ENCODE data around the gene FOXP1. TPM values are rescaled to one million over a fixed set of nuclear protein-coding genes. Genes with fewer than 3 reads are reported as not detected.

Gene FOXP1
- total RNA-seq, 1 donor from 2014 or later = 27.3 TPM

DNA sequence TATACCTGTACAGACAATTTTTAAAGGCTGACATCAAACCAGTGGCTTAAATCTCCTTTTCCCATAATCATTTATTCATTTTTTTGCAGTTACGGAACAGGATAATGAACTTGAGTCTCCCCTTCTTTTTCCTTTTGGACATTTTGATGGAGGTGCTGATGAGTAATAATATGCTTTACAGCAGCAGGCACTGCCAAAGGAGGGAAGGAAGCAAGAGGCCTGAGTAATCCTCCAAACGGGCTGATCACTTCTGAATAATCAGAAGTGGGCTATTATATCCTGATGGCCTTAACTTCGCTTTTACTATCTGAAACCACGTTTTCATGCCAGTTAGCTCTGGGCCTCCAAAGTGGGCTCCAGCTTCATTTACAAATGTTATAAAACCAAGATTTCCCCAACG, 527.2 kb downstream of the FOXP1 start:
- Histone ChIP-seq H2AFZ (replicated peaks) (no peak overlapping the region), H3K27ac (no peak overlapping the region), H3K4me1 (peaks cover 17% of the 10 kb centered on the region), H3K27me3 (no peaks in the 10 kb centered on the region), H3K9ac (no peak overlapping the region), H3K4me3 (no peak overlapping the region), H3K4me2 (no peak overlapping the region), H3K9me3 (ENCODE audit: low read depth) (no peaks in the 10 kb centered on the region), H3K79me2 (ENCODE audit: low read depth) (peaks cover 40% of the 10 kb centered on the region), H3F3A (ENCODE audit: low read depth) (no peaks in the 10 kb centered on the region), H4K20me1 (ENCODE audit: low read depth) (peaks cover 5% of the 10 kb centered on the region), H3K36me3 (no peaks in the 10 kb centered on the region)
- no peak overlapping the region for H3K27ac Mint-ChIP-seq
- H3K9me3 Mint-ChIP-seq = no peaks in the 10 kb centered on the region
- no peak for DNase-seq (ENCODE audit: low spot score)
- no peaks in the 10 kb centered on the region for H3K36me3 Mint-ChIP-seq
- TF ChIP-seq, protein P1, sequence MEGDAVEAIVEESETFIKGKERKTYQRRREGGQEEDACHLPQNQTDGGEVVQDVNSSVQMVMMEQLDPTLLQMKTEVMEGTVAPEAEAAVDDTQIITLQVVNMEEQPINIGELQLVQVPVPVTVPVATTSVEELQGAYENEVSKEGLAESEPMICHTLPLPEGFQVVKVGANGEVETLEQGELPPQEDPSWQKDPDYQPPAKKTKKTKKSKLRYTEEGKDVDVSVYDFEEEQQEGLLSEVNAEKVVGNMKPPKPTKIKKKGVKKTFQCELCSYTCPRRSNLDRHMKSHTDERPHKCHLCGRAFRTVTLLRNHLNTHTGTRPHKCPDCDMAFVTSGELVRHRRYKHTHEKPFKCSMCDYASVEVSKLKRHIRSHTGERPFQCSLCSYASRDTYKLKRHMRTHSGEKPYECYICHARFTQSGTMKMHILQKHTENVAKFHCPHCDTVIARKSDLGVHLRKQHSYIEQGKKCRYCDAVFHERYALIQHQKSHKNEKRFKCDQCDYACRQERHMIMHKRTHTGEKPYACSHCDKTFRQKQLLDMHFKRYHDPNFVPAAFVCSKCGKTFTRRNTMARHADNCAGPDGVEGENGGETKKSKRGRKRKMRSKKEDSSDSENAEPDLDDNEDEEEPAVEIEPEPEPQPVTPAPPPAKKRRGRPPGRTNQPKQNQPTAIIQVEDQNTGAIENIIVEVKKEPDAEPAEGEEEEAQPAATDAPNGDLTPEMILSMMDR (IDR thresholded peaks at IDR 0.05) = no peak
- no peak for TF ChIP-seq EZH2phosphoT487 (IDR thresholded peaks at IDR 0.05)
- TF ChIP-seq EZH2 (IDR thresholded peaks at IDR 0.05) = no peak
- H3K4me1 Mint-ChIP-seq = peaks cover 64% of the 10 kb centered on the region
- H3K27me3 Mint-ChIP-seq (ENCODE audit: insufficient read depth, low read depth) = no peaks in the 10 kb centered on the region
- H3K4me3 Mint-ChIP-seq = no peak overlapping the region

DNA sequence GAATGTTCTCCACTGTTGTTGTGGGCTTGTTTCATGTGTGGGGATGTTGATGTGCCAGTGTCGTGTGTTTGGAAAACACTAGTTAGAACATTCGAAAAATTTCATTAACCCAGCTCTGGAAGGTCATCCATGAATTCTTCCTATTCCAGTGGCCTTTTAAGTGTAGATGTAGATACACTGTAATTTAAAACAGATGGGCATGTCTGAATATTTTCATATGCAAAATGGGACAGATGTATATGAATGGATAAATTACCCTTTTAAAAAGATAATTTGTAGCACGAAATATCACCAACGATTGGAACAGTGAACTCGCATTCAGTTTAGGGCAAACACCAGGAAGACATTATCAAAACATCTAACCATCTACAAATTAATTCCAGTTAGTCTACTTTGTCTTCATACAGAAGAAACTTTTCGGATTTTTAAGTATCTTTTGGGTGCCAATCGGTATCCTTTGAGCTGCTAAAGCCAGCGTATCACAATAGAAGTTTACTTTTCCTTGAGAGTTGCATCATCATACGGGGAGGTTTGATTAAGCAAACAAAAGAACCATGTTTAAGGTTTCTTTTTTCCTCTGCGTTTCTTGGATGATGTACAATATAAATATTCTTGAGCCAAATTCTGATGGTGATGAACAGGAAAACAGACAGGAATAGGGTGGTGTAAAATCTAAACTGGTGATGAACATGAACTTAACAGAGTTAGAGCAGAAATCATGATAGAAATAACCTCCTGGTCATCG, 528.1 kb downstream of the FOXP1 start:
- H4K20me1 ChIP-seq (ENCODE audit: low read depth) = peaks cover 9% of the 10 kb centered on the region
- H3K36me3 Mint-ChIP-seq = no peaks in the 10 kb centered on the region
- TF ChIP-seq, protein P1 (IDR thresholded peaks at IDR 0.05) = no peak
- TF ChIP-seq EZH2 (IDR thresholded peaks at IDR 0.05) (no peak), EZH2phosphoT487 (IDR thresholded peaks at IDR 0.05) (no peak)
- no peaks in the 10 kb centered on the region for H3K36me3 ChIP-seq
- no peak overlapping the region for H3K4me3 Mint-ChIP-seq
- no peak overlapping the region for H3K9ac ChIP-seq
- H3K9me3 Mint-ChIP-seq = no peaks in the 10 kb centered on the region
- peaks cover 3% of the 10 kb centered on the region for H3F3A ChIP-seq (ENCODE audit: low read depth)
- no peak overlapping the region for H3K27ac Mint-ChIP-seq
- H3K4me3 ChIP-seq = no peak overlapping the region
- peaks cover 36% of the 10 kb centered on the region for H3K79me2 ChIP-seq (ENCODE audit: low read depth)
- H3K27ac ChIP-seq = no peak overlapping the region
- no peaks in the 10 kb centered on the region for H3K27me3 ChIP-seq
- H3K4me1 Mint-ChIP-seq = peaks cover 66% of the 10 kb centered on the region
- no peak overlapping the region for H3K4me2 ChIP-seq
- DNase-seq (ENCODE audit: low spot score) = no peak
- no peaks in the 10 kb centered on the region for H3K27me3 Mint-ChIP-seq (ENCODE audit: insufficient read depth, low read depth)
- H2AFZ ChIP-seq (replicated peaks) = no peak overlapping the region
- no peaks in the 10 kb centered on the region for H3K9me3 ChIP-seq (ENCODE audit: low read depth)
- H3K4me1 ChIP-seq = peaks cover 21% of the 10 kb centered on the region

DNA sequence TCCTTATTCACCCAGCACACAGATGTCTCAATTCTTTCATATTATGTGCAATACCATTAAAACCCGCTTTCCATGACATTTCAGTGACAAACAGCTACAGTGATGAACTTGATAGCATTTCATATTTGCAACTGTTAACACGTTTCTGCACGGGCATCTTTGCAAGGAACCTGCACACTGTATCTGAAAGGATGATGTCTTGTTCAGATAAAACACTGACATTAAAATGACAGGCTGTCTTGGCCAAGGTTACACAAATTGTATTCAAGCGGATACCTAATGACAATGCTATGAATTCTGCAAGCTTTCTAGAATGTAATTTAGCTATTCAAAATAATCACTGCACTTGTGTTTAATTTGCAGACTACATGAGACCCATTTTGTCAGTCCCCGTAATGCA, 529.2 kb downstream of the FOXP1 start:
- H3K27me3 Mint-ChIP-seq (ENCODE audit: insufficient read depth, low read depth) = no peaks in the 10 kb centered on the region
- no peaks in the 10 kb centered on the region for H3K9me3 ChIP-seq (ENCODE audit: low read depth)
- H3K36me3 ChIP-seq = no peaks in the 10 kb centered on the region
- H3K27ac ChIP-seq = no peak overlapping the region
- no peak overlapping the region for H3K4me3 Mint-ChIP-seq
- no peaks in the 10 kb centered on the region for H3K9me3 Mint-ChIP-seq
- peaks cover 20% of the 10 kb centered on the region for H4K20me1 ChIP-seq (ENCODE audit: low read depth)
- H3K4me2 ChIP-seq = no peak overlapping the region
- peaks cover 74% of the 10 kb centered on the region for H3K4me1 Mint-ChIP-seq
- TF ChIP-seq EZH2 (IDR thresholded peaks at IDR 0.05) (no peak), EZH2phosphoT487 (IDR thresholded peaks at IDR 0.05) (no peak)
- TF ChIP-seq, protein P1 (IDR thresholded peaks at IDR 0.05) = no peak
- no peak overlapping the region for H3K9ac ChIP-seq
- no peak for DNase-seq (ENCODE audit: low spot score)
- no peaks in the 10 kb centered on the region for H3K36me3 Mint-ChIP-seq
- peaks cover 13% of the 10 kb centered on the region for H3F3A ChIP-seq (ENCODE audit: low read depth)
- no peak overlapping the region for H3K4me3 ChIP-seq
- H3K79me2 ChIP-seq (ENCODE audit: low read depth) = peaks cover 33% of the 10 kb centered on the region
- peaks cover 30% of the 10 kb centered on the region for H3K4me1 ChIP-seq
- H3K27ac Mint-ChIP-seq = no peak overlapping the region
- no peak overlapping the region for H2AFZ ChIP-seq (replicated peaks)
- no peaks in the 10 kb centered on the region for H3K27me3 ChIP-seq

Measured in neural progenitor cell (in vitro differentiated cells).